Measurements from ENCODE around the gene GID4. TPM values are rescaled to one million over a fixed set of nuclear protein-coding genes. Genes with fewer than 3 reads are reported as not detected.

GID4 gene
- polyA plus RNA-seq, 3 donors = 4.1 to 6.0 (median 4.4) TPM

DNA sequence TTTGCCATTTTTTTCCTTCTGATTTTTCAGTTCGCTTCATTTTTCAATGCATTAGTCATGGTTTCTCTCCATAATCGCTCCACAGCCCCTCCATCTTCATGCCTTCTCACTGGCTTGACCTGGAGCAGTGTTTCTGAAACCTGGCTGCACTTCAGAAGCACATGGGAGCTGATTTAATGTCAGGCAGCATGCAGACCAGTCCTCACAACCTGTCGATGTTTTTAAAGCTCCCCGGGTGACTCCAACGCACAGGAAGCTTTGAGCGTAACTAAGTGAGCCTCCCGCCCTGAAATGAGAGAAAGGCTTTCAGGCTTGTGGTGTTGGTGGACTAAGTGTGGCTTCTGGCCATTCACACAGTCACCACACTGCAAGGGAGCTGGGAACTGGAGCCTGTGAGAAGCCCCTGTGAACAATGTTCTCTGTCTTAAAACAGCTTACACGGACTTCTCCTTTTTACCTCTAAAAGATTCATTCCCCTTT is 31.7 kb downstream of the GID4 start:
- no peak for TF ChIP-seq CTCF (IDR thresholded peaks at IDR 0.05)
- Histone ChIP-seq H3K79me2 (ENCODE audit: insufficient read depth, low read length) (no peaks in the 10 kb centered on the region), H3K4me2 (replicated peaks; ENCODE audit: extremely low read depth, low read length, poor library complexity, severe bottlenecking) (no peak overlapping the region), H2AFZ (ENCODE audit: insufficient read depth, low read depth, low read length, poor library complexity, severe bottlenecking) (no peak overlapping the region), H3K4me3 (replicated peaks in 1 of 3; ENCODE audit: low read depth in 2 of 3, low read length in 3 of 3) (no peak overlapping the region), H3K27me3 (ENCODE audit: control insufficient read depth in 2 of 2, insufficient read depth in 2 of 2, low read length in 2 of 2) (no peaks in the 10 kb centered on the region), H3K9me3 (replicated peaks in 1 of 2; ENCODE audit: control insufficient read depth in 1 of 2, insufficient read depth in 1 of 2, low read length in 2 of 2) (no peaks in the 10 kb centered on the region), H3K27ac (ENCODE audit: low read depth in 1 of 2, low read length in 2 of 2) (no peak overlapping the region), H3K9ac (ENCODE audit: insufficient read depth, low read length, poor library complexity, severe bottlenecking) (no peak overlapping the region), H3K4me1 (ENCODE audit: control insufficient read depth in 1 of 2, insufficient read depth in 2 of 2, low read length in 2 of 2) (peaks cover 0 to 6% of the 10 kb centered on the region in 2 donors), H4K20me1 (ENCODE audit: insufficient read depth, low read length) (no peaks in the 10 kb centered on the region), H3K36me3 (replicated peaks in 1 of 2; ENCODE audit: control insufficient read depth in 1 of 2, insufficient read depth in 2 of 2, low read length in 2 of 2) (peaks cover 0 to 15% of the 10 kb centered on the region in 2 donors)
- intact Hi-C loops (cut with micrococcal nuclease) = no loop called here
- Mint-ChIP-seq H3K4me1 (peaks cover 7% of the 10 kb centered on the region), H3K9me3 (no peaks in the 10 kb centered on the region), H3K27ac (peak overlapping the region in 1 of 7 donors; percentile 75), H3K4me3 (no peak overlapping the region), H3K27me3 (ENCODE audit: low read depth in 3 of 3) (peaks cover 0 to 10% (median 6%) of the 10 kb centered on the region in 3 donors), H3K36me3 (peaks cover 9 to 10% of the 10 kb centered on the region in 2 donors)
- no peak for DNase-seq
- 27% methylated on average over 6 of the region's 8 CpGs for WGBS (ENCODE audit: insufficient coverage)

- H3K27me3 ChIP-seq (ENCODE audit: control insufficient read depth in 2 of 2, insufficient read depth in 2 of 2, low read length in 2 of 2) = no peaks in the 10 kb centered on the region
- H3K4me1 Mint-ChIP-seq = peaks cover 7% of the 10 kb centered on the region
- no peaks in the 10 kb centered on the region for H3K79me2 ChIP-seq (ENCODE audit: insufficient read depth, low read length)
- no peaks in the 10 kb centered on the region for H4K20me1 ChIP-seq (ENCODE audit: insufficient read depth, low read length)
- H3K9me3 Mint-ChIP-seq = no peaks in the 10 kb centered on the region
- H2AFZ ChIP-seq (ENCODE audit: insufficient read depth, low read depth, low read length, poor library complexity, severe bottlenecking) = no peak overlapping the region
- H3K9me3 ChIP-seq (replicated peaks in 1 of 2; ENCODE audit: control insufficient read depth in 1 of 2, insufficient read depth in 1 of 2, low read length in 2 of 2) = no peaks in the 10 kb centered on the region
- H3K4me3 ChIP-seq (replicated peaks in 1 of 3; ENCODE audit: low read depth in 2 of 3, low read length in 3 of 3) = no peak overlapping the region
- DNase-seq = no peak
- peaks cover 0 to 6% of the 10 kb centered on the region in 2 donors for H3K4me1 ChIP-seq (ENCODE audit: control insufficient read depth in 1 of 2, insufficient read depth in 2 of 2, low read length in 2 of 2)
- intact Hi-C loops (cut with micrococcal nuclease) = no loop called here
- no peak for TF ChIP-seq CTCF (IDR thresholded peaks at IDR 0.05)
- no peak overlapping the region for H3K4me2 ChIP-seq (replicated peaks; ENCODE audit: extremely low read depth, low read length, poor library complexity, severe bottlenecking)
- peaks cover 0 to 6% of the 10 kb centered on the region in 2 donors for H3K36me3 ChIP-seq (replicated peaks in 1 of 2; ENCODE audit: control insufficient read depth in 1 of 2, insufficient read depth in 2 of 2, low read length in 2 of 2)
- H3K27ac ChIP-seq (ENCODE audit: low read depth in 1 of 2, low read length in 2 of 2) = no peak overlapping the region
- no peak overlapping the region for H3K4me3 Mint-ChIP-seq
- no peak overlapping the region for H3K9ac ChIP-seq (ENCODE audit: insufficient read depth, low read length, poor library complexity, severe bottlenecking)
- H3K27me3 Mint-ChIP-seq (ENCODE audit: low read depth in 3 of 3) = peaks cover 0 to 10% (median 8%) of the 10 kb centered on the region in 3 donors
- no peak overlapping the region for H3K27ac Mint-ChIP-seq
- peaks cover 1 to 4% of the 10 kb centered on the region in 2 donors for H3K36me3 Mint-ChIP-seq
Observed at GRCh38 chr17:18071751-18072150, 32.5 kb downstream of the GID4 start.
